Ovary (tissue), 9 donors: ENCODE results near the gene NPAS2. TPM values are rescaled to one million over a fixed set of nuclear protein-coding genes. Genes with fewer than 3 reads are reported as not detected.

ENCODE experiments used
- DNase-seq, 5 donors: peaks; one replicate each; pipeline ENCODE4 v3.0.0-alpha.2; 2019 to 2020
- H3K27ac ChIP-seq, 2 donors: fragments of 200-600 bp; one replicate each; pipeline versions ENCODE4 v1.5.1 to v1.8.0; 2019 to 2022
- H3K27me3 ChIP-seq: fragments of 200-600 bp; one replicate; pipeline ENCODE4 v1.8.0; 2022
- H3K36me3 ChIP-seq: fragments of 200-600 bp; sonication (generic); one replicate; pipeline ENCODE4 v1.5.1; 2019
- H3K4me1 ChIP-seq: one replicate; pipeline ENCODE4 v1.8.1; 2013; ENCODE audit warnings: mild to moderate bottlenecking, moderate library complexity; ENCODE audit not compliant: insufficient read depth
- H3K4me3 ChIP-seq: fragments of 200-600 bp; sonication (generic); one replicate; pipeline ENCODE4 v1.5.1; 2017
- H3K9me3 ChIP-seq, 2 donors: fragments of 200-600 bp in 1 of 2; sonication (generic) in 1 of 2; one replicate each; pipeline versions ENCODE4 v1.5.1 to v1.8.1; 2013 to 2019; ENCODE audit warnings: mild to moderate bottlenecking in 1 of 2, moderate library complexity in 1 of 2
- EP300 ChIP-seq: sonication (generic); formaldehyde crosslinking; IDR thresholded peaks from one replicate; pipeline ENCODE4 v1.6.1; 2017; ENCODE audit warnings: antibody characterized with exemption
- POLR2A ChIP-seq: fragments of 450-650 bp; IDR thresholded peaks from one replicate; pipeline ENCODE4 v1.6.1; 2017; ENCODE audit warnings: antibody characterized with exemption, mild to moderate bottlenecking, moderate library complexity
- WGBS, 3 donors: extraction: QIAGEN DNeasy Blood & Tissue Kit in 1 of 3; methylation state at CpG; one replicate each; pipeline versions ENCODE4 v1.1.5 to v1.1.7; 2013 to 2017; 5-methylcytosine and 5-hydroxymethylcytosine counted together
- intact Hi-C, 4 donors: fragments of 100-400 bp; cut with DNase I; formaldehyde crosslinking; loops; one replicate each; pipeline versions ENCODE4 v1.11.0 to v1.15.1; 2022 to 2023
- polyA plus RNA-seq, 2 donors: library from polyadenylated mRNA; stranded (reverse); fragments of 200-250 nt in 1 of 2; fragments of 350-450 nt in 1 of 2; fragmentation: Illumina TruSeq in 1 of 2; extraction: RNeasy Lipid Tissue Mini Kit (QIAGEN cat#74804) in 1 of 2; gene quantifications; one replicate each; pipeline ENCODE4 v1.2.3, GENCODE V29; 2013 to 2014
- total RNA-seq, 7 donors: library from RNA; depleted of rRNA in 2 of 7; stranded (reverse); fragments of >200 nt in 2 of 7; fragmentation: NEBNext Ultra II Directional in 3 of 7; extraction: Animal tissue kit (Norgen Biotek cat#: 25700) in 3 of 7; gene quantifications; one replicate each; pipeline versions ENCODE4 v1.1.0 to v1.2.4, GENCODE V29; 2016 to 2023
- TF ChIP-seq, protein P1 (sequence below), 3 donors: fragments of 450-650 bp in 2 of 3; fragments of 200-600 bp in 1 of 3; IDR thresholded peaks; one replicate each; pipeline versions ENCODE4 v1.5.1 to v1.8.0; 2016 to 2022; ENCODE audit warnings: antibody characterized with exemption in 3 of 3, mild to moderate bottlenecking in 1 of 3
- donor health status: DM: no; HTN: no; CAD: no; lungs with moderate emphysema.
- donor health status: DM: no; HTN: no; CAD: no.
- donor health status: Bipolar disorder and iron deficiency.
- donor health status: DM: yes; HTN: yes; CAD: no.
- donor health status: DM: no; HTN: no; CAD: no.
- donor health status: DM: yes; HTN: yes; CAD: no.

NPAS2 gene
- total and polyA plus RNA-seq, 9 donors, result 1.6 to 20.6 (median 7.3) TPM

DNA sequence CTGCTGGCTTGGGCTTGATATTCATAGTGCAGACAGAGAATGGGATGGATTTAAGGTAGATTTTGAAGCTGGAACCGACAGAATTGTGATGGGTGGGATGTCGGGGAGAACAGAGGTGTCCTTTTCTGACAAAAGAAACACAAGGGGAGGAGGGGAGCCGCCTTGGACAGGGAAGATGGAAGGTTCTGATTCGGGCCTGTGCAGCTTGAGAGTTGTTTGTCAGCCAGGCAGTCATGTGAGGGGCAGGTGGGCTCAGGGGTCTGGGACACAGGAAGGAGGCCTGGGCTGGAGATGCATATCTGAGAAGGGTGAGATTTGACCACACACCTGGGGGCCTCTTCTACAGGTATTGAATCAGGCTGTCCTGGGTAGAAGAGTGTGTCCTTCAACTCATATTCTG is 41.4 kb downstream of the NPAS2 start:
- Histone ChIP-seq H3K27me3 (no peaks in the 10 kb centered on the region), H3K27ac (no peak overlapping the region), H3K4me3 (no peak overlapping the region), H3K9me3 (no peaks in the 10 kb centered on the region), H3K4me1 (no peaks in the 10 kb centered on the region), H3K36me3 (no peaks in the 10 kb centered on the region)
- no peak for TF ChIP-seq EP300
- TF ChIP-seq, protein P1, sequence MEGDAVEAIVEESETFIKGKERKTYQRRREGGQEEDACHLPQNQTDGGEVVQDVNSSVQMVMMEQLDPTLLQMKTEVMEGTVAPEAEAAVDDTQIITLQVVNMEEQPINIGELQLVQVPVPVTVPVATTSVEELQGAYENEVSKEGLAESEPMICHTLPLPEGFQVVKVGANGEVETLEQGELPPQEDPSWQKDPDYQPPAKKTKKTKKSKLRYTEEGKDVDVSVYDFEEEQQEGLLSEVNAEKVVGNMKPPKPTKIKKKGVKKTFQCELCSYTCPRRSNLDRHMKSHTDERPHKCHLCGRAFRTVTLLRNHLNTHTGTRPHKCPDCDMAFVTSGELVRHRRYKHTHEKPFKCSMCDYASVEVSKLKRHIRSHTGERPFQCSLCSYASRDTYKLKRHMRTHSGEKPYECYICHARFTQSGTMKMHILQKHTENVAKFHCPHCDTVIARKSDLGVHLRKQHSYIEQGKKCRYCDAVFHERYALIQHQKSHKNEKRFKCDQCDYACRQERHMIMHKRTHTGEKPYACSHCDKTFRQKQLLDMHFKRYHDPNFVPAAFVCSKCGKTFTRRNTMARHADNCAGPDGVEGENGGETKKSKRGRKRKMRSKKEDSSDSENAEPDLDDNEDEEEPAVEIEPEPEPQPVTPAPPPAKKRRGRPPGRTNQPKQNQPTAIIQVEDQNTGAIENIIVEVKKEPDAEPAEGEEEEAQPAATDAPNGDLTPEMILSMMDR (IDR thresholded peaks at IDR 0.05), result no peak
- TF ChIP-seq POLR2A, result no peak
- 84 to 94% (median 88%) methylated on average over 4 of the region's 4 CpGs for WGBS, 3 donors
- intact Hi-C loops, result no loop called here
- no peak for DNase-seq

DNA sequence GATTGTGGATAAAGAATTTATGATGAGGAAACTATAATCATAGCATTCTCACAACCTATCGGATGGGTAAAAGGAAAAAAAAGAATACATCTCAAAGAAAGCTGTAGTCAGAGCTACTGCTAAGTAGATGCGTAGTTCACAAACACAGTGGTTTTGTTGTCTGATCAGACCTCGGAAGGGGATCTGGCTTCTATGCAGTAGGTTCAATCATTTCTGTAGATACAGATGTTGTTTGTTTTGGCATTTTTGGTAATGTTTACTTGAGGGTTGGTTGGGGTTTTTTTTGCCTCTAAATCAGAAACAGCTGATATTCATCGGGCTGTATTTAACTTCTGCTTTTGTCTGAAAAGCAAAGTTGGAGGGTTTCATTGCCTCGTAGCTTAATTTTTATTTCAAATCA is 42.1 kb downstream of the NPAS2 start:
- no peaks in the 10 kb centered on the region for H3K4me1 ChIP-seq
- intact Hi-C loops, result no loop called here

DNA sequence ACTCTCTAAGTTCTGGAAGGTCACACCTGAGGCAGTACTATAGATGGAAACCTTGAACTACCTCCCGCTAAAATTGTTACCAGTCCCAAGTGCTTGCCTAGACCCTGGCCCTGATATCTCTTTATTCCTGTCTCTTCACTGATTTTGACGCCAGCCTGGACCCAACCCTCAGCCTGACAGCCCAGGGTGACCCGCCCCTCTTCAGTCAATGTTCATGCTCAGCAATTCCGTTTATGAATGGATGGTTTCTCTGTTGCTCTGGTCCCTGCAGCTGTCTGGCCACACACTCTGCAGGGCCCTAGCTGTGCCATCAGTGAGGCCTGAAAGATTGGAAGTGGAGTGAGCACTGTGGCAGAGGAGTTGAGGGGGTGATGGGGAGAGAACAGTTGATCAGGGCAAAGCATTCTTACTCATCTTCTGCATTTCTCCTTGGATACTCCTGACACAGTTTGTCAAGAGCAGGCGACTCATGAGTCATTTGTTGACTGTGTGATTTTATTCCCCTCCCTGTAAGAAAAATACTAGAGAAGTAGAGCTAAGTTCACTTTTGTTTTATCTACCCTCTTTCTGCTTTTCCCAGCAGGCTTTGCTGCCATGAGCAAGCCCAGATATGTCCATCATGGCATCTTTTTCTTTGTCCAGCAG is 46.0 kb downstream of the NPAS2 start:
- no peak for DNase-seq
- Histone ChIP-seq H3K4me3 (no peak overlapping the region), H3K27me3 (no peaks in the 10 kb centered on the region), H3K36me3 (no peaks in the 10 kb centered on the region), H3K27ac (no peak overlapping the region), H3K9me3 (no peaks in the 10 kb centered on the region), H3K4me1 (no peaks in the 10 kb centered on the region)
- 83 to 87% (median 86%) methylated on average over 5 of the region's 5 CpGs for WGBS, 3 donors
- TF ChIP-seq, protein P1 (IDR thresholded peaks at IDR 0.05), result no peak
- TF ChIP-seq POLR2A (no peak), EP300 (no peak)
- intact Hi-C loops, result no loop called here

More for the DNA sequence above, 42.1 kb downstream of the NPAS2 start:
- no peaks in the 10 kb centered on the region for H3K36me3 ChIP-seq
- H3K27me3 ChIP-seq, result no peaks in the 10 kb centered on the region
- no peaks in the 10 kb centered on the region for H3K9me3 ChIP-seq
- 50 to 64% (median 57%) methylated on average over 5 of the region's 5 CpGs for WGBS, 3 donors
- H3K27ac ChIP-seq, result no peak overlapping the region
- DNase-seq, result no peak
- no peak overlapping the region for H3K4me3 ChIP-seq
- no peak for TF ChIP-seq POLR2A
- no peak for TF ChIP-seq EP300
- TF ChIP-seq, protein P1 (IDR thresholded peaks at IDR 0.05), result no peak

DNA sequence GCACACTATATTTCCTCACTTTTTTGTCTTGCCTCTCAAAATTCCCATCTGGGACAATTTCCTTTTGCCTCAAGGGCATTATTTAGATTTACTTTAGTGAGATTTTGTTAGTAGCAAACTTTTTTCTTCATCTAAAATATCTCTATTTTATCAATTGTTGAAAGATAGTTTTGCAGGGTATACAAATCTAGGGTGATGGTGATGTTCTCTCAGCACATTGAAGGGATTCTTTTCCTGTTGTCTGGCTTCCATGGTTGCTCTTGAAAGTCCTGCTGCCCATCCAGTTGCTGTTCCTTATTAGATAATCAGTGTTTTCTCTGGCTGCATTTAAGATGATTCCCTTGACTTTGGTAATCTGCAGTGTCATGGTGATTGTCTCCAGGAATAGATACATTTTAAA is 48.1 kb downstream of the NPAS2 start:
- no peaks in the 10 kb centered on the region for H3K36me3 ChIP-seq
- no peak overlapping the region for H3K4me3 ChIP-seq
- intact Hi-C loops, result no loop called here
- no peak for TF ChIP-seq EP300
- no peak for TF ChIP-seq POLR2A
- TF ChIP-seq, protein P1 (IDR thresholded peaks at IDR 0.05), result no peak
- no peaks in the 10 kb centered on the region for H3K9me3 ChIP-seq
- no peak for DNase-seq
- H3K27ac ChIP-seq, result no peak overlapping the region
- H3K27me3 ChIP-seq, result no peaks in the 10 kb centered on the region
- H3K4me1 ChIP-seq, result no peaks in the 10 kb centered on the region
